Measurements from ENCODE around the gene SLFN14. TPM values are rescaled to one million over a fixed set of nuclear protein-coding genes. Genes with fewer than 3 reads are reported as not detected.

Gene SLFN14
- total RNA-seq, 1 donor from 2014 or later: 0.59 TPM

GRCh38 chr17:35548208-35548810, 12.3 kb downstream of the SLFN14 start:
- Histone ChIP-seq H3K27ac (no peak overlapping the region), H3K27me3 (ENCODE audit: low read depth) (no peaks in the 10 kb centered on the region), H3K9me3 (no peaks in the 10 kb centered on the region), H3K4me1 (no peaks in the 10 kb centered on the region), H3K4me3 (no peak overlapping the region), H3K36me3 (no peaks in the 10 kb centered on the region)
- TF ChIP-seq, protein P1, sequence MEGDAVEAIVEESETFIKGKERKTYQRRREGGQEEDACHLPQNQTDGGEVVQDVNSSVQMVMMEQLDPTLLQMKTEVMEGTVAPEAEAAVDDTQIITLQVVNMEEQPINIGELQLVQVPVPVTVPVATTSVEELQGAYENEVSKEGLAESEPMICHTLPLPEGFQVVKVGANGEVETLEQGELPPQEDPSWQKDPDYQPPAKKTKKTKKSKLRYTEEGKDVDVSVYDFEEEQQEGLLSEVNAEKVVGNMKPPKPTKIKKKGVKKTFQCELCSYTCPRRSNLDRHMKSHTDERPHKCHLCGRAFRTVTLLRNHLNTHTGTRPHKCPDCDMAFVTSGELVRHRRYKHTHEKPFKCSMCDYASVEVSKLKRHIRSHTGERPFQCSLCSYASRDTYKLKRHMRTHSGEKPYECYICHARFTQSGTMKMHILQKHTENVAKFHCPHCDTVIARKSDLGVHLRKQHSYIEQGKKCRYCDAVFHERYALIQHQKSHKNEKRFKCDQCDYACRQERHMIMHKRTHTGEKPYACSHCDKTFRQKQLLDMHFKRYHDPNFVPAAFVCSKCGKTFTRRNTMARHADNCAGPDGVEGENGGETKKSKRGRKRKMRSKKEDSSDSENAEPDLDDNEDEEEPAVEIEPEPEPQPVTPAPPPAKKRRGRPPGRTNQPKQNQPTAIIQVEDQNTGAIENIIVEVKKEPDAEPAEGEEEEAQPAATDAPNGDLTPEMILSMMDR (IDR thresholded peaks at IDR 0.05): no peak
- DNase-seq (no peak), ATAC-seq (no peak)
- intact Hi-C loops (cut with DNase I): no loop called here

- H3K4me1 ChIP-seq: peaks cover 12% of the 10 kb centered on the region
- intact Hi-C loops (cut with DNase I): no loop called here
- no peak for DNase-seq
- TF ChIP-seq, protein P1 (IDR thresholded peaks at IDR 0.05): no peak
- H3K9me3 ChIP-seq: no peaks in the 10 kb centered on the region
- no peaks in the 10 kb centered on the region for H3K36me3 ChIP-seq
- H3K4me3 ChIP-seq: no peak overlapping the region
- no peak for ATAC-seq
- H3K27ac ChIP-seq: no peak overlapping the region
- no peaks in the 10 kb centered on the region for H3K27me3 ChIP-seq (ENCODE audit: low read depth)
These were observed 14.1 kb downstream of the SLFN14 start for GRCh38 chr17:35546487-35546886.

DNA sequence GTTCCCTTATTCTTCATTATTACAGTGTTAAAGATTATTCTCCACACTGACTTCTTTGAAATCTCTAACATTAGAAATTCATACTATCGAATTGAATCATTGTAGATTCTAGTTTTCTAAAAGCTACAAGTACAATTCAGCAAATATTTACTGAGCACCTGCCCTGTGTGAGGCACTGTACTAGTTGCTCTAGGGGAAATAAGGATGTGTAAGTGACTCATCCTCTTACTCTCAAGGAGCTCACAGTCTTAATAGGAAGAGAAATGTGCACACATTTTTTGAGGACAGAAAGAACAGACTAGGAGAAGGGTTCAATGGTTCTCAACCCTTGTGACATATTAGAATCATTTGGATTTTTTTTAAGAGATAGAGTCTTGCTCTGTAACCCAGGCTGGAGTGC, 15.5 kb downstream of the SLFN14 start:
- H3K27ac ChIP-seq: no peak overlapping the region
- DNase-seq: no peak
- no peaks in the 10 kb centered on the region for H3K9me3 ChIP-seq
- H3K27me3 ChIP-seq (ENCODE audit: low read depth): no peaks in the 10 kb centered on the region
- intact Hi-C loops (cut with DNase I): no loop called here
- no peaks in the 10 kb centered on the region for H3K36me3 ChIP-seq
- peaks cover 19% of the 10 kb centered on the region for H3K4me1 ChIP-seq
- no peak overlapping the region for H3K4me3 ChIP-seq
- TF ChIP-seq, protein P1 (IDR thresholded peaks at IDR 0.05): no peak
- no peak for ATAC-seq

DNA sequence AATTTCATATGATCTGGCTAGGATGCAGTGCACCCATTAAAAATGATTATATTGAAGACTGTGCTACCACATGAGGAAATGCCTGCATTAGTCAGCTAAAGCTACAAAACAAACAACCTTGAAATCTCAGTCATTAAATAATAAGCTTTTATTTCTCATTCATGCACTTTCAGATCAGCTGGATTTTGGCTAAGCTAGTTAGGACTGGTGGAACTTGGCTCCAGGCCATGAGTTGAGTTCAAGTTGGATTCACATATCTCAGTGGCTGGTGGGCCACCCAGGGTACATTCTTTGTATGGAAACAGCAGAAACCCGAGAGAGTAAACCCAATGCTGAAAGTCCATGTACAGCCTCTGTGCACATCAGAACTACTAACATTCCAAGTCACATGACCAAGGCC, 16.8 kb downstream of the SLFN14 start:
- peaks cover 30% of the 10 kb centered on the region for H3K4me1 ChIP-seq
- DNase-seq (no peak), ATAC-seq (no peak)
- H3K9me3 ChIP-seq: no peaks in the 10 kb centered on the region
- no peaks in the 10 kb centered on the region for H3K27me3 ChIP-seq (ENCODE audit: low read depth)
- TF ChIP-seq, protein P1 (IDR thresholded peaks at IDR 0.05): no peak
- no peak overlapping the region for H3K27ac ChIP-seq
- intact Hi-C loops (cut with DNase I): no loop called here
- no peak overlapping the region for H3K4me3 ChIP-seq
- no peaks in the 10 kb centered on the region for H3K36me3 ChIP-seq

- TF ChIP-seq, protein P1 (IDR thresholded peaks at IDR 0.05): no peak
- H3K4me3 ChIP-seq: no peak overlapping the region
- DNase-seq (no peak), ATAC-seq (no peak)
- H3K27ac ChIP-seq: no peak overlapping the region
- intact Hi-C loops (cut with DNase I): no loop called here
- no peaks in the 10 kb centered on the region for H3K27me3 ChIP-seq (ENCODE audit: low read depth)
- no peaks in the 10 kb centered on the region for H3K9me3 ChIP-seq
- H3K36me3 ChIP-seq: no peaks in the 10 kb centered on the region
- H3K4me1 ChIP-seq: peaks cover 38% of the 10 kb centered on the region
These were observed 17.6 kb downstream of the SLFN14 start for GRCh38 chr17:35542990-35543389.
